Testis (tissue), 2 donors: ENCODE results near the gene ADRA2B.

ENCODE experiments used
- POLR2A ChIP-seq: fragments of 450-650 bp; IDR thresholded peaks from one replicate; pipeline ENCODE4 v1.6.1; 2017; ENCODE audit warnings: antibody characterized with exemption, mild to moderate bottlenecking, moderate library complexity
- TF ChIP-seq, protein P1 (sequence below), 3 experiments: fragments of 450-650 bp in 2 of 3; fragments of 200-600 bp in 1 of 3; sonication (generic) in 1 of 3; IDR thresholded peaks; one replicate each; pipeline ENCODE4 v1.5.1; 2016 to 2019; ENCODE audit warnings: antibody characterized with exemption in 3 of 3, mild to moderate bottlenecking in 2 of 3, moderate library complexity in 1 of 3

- TF ChIP-seq, protein P1, sequence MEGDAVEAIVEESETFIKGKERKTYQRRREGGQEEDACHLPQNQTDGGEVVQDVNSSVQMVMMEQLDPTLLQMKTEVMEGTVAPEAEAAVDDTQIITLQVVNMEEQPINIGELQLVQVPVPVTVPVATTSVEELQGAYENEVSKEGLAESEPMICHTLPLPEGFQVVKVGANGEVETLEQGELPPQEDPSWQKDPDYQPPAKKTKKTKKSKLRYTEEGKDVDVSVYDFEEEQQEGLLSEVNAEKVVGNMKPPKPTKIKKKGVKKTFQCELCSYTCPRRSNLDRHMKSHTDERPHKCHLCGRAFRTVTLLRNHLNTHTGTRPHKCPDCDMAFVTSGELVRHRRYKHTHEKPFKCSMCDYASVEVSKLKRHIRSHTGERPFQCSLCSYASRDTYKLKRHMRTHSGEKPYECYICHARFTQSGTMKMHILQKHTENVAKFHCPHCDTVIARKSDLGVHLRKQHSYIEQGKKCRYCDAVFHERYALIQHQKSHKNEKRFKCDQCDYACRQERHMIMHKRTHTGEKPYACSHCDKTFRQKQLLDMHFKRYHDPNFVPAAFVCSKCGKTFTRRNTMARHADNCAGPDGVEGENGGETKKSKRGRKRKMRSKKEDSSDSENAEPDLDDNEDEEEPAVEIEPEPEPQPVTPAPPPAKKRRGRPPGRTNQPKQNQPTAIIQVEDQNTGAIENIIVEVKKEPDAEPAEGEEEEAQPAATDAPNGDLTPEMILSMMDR (IDR thresholded peaks at IDR 0.05) = no peak
- TF ChIP-seq POLR2A = no peak
Observed at GRCh38 chr2:96110621-96111256, 5.6 kb downstream of the ADRA2B start.
